ENCODE data around the gene IL17A. TPM values are rescaled to one million over a fixed set of nuclear protein-coding genes. Genes with fewer than 3 reads are reported as not detected.

IL17A gene
- not detected in 2 replicates for total RNA-seq

DNA sequence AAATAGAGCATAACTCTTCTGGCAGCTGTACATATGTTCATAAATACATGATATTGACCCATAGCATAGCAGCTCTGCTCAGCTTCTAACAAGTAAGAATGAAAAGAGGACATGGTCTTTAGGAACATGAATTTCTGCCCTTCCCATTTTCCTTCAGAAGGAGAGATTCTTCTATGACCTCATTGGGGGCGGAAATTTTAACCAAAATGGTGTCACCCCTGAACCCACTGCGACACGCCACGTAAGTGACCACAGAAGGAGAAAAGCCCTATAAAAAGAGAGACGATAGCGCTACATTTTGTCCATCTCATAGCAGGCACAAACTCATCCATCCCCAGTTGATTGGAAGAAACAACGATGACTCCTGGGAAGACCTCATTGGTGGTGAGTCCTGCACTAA is at the start of gene IL17A:
Gene IL17A (plus strand): TSS at position 301 of the 400 bp plus-strand sequence. CDS start 57 bp downstream, at position 358.

Other genes starting within 250 kb of the IL17A start
- not detected in 2 replicates for gene PKHD1, start 98.8 kb upstream of the IL17A start, total RNA-seq
- not detected in 2 replicates for gene IL17F, start 58.1 kb downstream of the IL17A start, total RNA-seq
- gene MCM3, start 98.4 kb downstream of the IL17A start, total RNA-seq, result 87.3 and 99.9 TPM in 2 replicates
- gene PAQR8, start 175.8 kb downstream of the IL17A start, total RNA-seq, result 4.2 and 4.5 TPM in 2 replicates
- 15.2 and 15.5 TPM in 2 replicates for gene EFHC1, start 234.0 kb downstream of the IL17A start, total RNA-seq

Measured in bronchus fibroblast of lung (primary cell).